Right forelimb (tissue), 1 donor: ENCODE measurements around the gene C19orf25.
A peak's percentile ranks its signal among the peaks of the same experiment; 100 is the strongest.
"Not testable (repeated sequence)": the region's sequence is repeated elsewhere in the genome, so short reads cannot be mapped to it uniquely, and the experiment has no call there.

Source experiments
- DNase-seq: peaks from one replicate; pipeline ENCODE4 v3.0.0-alpha.2; 2018

Gene C19orf25

GRCh38 chr19:1511318-1512317 is 32.6 kb upstream of the C19orf25 start:
- no peak for DNase-seq

- no peak for DNase-seq
Measured at GRCh38 chr19:1510807-1511206, 31.8 kb upstream of the C19orf25 start.

GRCh38 chr19:1510442-1510806 is 31.4 kb upstream of the C19orf25 start:
- DNase-seq, result no peak

GRCh38 chr19:1509602-1510441 is 30.8 kb upstream of the C19orf25 start:
- DNase-seq, result no peak

- DNase-seq, result no peak
Measured at GRCh38 chr19:1508507-1508856, 29.5 kb upstream of the C19orf25 start.

GRCh38 chr19:1507763-1508506 is 28.9 kb upstream of the C19orf25 start:
- peak; percentile 95 for DNase-seq

- DNase-seq, result no peak
Measured at GRCh38 chr19:1507192-1507660, 28.2 kb upstream of the C19orf25 start.

GRCh38 chr19:1505991-1506881 is 27.2 kb upstream of the C19orf25 start:
- DNase-seq, result no peak

GRCh38 chr19:1505012-1505411 is 26.0 kb upstream of the C19orf25 start:
- DNase-seq, result no peak

- DNase-seq, result no peak
Measured at GRCh38 chr19:1503925-1504773, 25.1 kb upstream of the C19orf25 start.

- no peak for DNase-seq
Measured at GRCh38 chr19:1503089-1503924, 24.3 kb upstream of the C19orf25 start.

- DNase-seq, result no peak
Measured at GRCh38 chr19:1502433-1503088, 23.5 kb upstream of the C19orf25 start.

GRCh38 chr19:1501200-1501595 is 22.2 kb upstream of the C19orf25 start:
- DNase-seq, result no peak

GRCh38 chr19:1499231-1499630 is 20.2 kb upstream of the C19orf25 start:
- DNase-seq, result not testable (repeated sequence)

GRCh38 chr19:1497578-1498235 is 18.7 kb upstream of the C19orf25 start:
- no peak for DNase-seq

GRCh38 chr19:1496714-1497577 is 17.9 kb upstream of the C19orf25 start:
- DNase-seq, result no peak

- no peak for DNase-seq
Measured at GRCh38 chr19:1495799-1496713, 17.0 kb upstream of the C19orf25 start.
